Upper lobe of left lung (tissue), 4 donors: ENCODE measurements around the gene SHROOM4.
A peak's percentile ranks its signal among the peaks of the same experiment; 100 is the strongest.

Experiments used
- POLR2A ChIP-seq, 4 donors: fragments of 450-650 bp; IDR thresholded peaks; one replicate each; pipeline ENCODE4 v1.5.1; 2016 to 2017; ENCODE audit warnings: antibody characterized with exemption in 4 of 4, mild to moderate bottlenecking in 2 of 4
- TF ChIP-seq, protein P1 (sequence below), 6 experiments: fragments of 450-650 bp in 4 of 6; fragments of 200-600 bp in 2 of 6; sonication (generic) in 2 of 6; IDR thresholded peaks; one replicate each; pipeline ENCODE4 v1.5.1; 2016 to 2019; ENCODE audit warnings: antibody characterized with exemption in 6 of 6

DNA sequence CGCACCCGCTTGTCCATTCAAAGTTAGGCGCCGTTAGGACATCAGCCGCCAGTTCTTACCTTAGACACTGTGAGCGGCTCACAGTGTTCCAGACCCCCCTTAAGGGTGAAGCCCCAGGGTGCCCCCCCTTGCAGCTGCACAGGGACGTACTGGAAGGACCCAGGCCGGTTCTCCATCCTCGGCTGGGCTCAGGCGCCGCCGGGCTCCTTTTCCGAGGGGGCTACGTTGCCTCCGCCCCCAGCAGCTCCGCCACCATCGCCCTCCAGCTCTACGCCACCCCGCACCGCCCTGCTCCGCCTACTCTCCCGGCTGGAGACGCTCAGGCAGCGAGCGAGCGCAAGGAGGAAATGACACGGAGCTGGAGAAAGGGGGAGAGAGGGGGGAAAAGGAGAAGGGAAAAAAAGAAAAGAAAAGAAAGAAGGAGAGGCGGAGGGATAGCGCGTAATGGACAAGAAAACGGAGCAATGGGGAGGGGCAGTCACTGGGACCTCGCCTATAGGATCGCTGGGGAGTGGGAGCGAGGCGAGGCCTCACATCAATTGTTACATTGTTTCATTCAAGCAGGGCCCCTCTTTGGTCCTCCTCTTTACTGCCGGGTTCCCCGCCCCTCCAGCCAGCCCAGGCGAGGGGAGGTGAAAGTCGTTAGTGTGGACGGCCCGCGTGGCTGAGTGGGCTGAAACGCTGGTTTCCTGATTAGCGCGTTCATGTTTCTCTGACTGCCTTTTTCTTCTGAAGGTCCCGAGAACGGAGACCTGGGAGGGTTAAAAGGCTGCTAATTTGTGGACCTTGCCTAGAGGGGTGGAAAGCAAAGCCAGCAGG lies at the start of gene SHROOM4:
- peak in 1 of 4 donors; percentile 43 for TF ChIP-seq POLR2A (IDR thresholded peaks at IDR 0.05)
- TF ChIP-seq, protein P1, sequence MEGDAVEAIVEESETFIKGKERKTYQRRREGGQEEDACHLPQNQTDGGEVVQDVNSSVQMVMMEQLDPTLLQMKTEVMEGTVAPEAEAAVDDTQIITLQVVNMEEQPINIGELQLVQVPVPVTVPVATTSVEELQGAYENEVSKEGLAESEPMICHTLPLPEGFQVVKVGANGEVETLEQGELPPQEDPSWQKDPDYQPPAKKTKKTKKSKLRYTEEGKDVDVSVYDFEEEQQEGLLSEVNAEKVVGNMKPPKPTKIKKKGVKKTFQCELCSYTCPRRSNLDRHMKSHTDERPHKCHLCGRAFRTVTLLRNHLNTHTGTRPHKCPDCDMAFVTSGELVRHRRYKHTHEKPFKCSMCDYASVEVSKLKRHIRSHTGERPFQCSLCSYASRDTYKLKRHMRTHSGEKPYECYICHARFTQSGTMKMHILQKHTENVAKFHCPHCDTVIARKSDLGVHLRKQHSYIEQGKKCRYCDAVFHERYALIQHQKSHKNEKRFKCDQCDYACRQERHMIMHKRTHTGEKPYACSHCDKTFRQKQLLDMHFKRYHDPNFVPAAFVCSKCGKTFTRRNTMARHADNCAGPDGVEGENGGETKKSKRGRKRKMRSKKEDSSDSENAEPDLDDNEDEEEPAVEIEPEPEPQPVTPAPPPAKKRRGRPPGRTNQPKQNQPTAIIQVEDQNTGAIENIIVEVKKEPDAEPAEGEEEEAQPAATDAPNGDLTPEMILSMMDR (IDR thresholded peaks at IDR 0.05) = no peak
